ENCODE results near the gene KCNJ11.

Gene KCNJ11

DNA sequence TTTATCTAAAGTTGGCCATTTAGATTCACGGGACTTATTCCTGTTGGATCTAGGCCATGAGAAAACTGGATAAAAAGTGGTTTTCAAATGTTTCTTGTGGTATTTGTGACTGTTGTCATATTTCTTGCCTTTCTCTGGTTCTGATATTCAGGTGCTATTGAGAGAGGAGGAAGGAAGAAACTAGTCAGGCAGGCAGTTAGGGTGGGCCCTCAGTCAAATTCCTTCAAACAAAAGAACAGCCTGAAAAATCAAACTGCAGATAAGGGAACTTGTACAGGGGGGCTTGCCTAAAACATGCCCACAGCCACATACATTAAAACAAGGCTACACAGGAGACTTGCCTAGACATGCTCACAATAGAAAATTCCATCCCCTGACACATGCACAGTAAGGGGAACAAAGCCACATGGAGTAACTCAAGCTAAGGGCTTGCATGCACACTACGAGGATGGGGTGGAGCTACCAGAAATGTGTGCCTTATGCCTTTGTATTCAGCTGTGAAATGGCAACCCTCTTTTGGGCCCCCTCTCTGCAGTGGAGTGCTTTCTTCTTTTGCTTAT lies 18.7 kb downstream of the KCNJ11 start:
- no peak for DNase-seq (ENCODE audit: extremely low spot score, insufficient read length, low read depth)
- no peak for FAIRE-seq

DNA sequence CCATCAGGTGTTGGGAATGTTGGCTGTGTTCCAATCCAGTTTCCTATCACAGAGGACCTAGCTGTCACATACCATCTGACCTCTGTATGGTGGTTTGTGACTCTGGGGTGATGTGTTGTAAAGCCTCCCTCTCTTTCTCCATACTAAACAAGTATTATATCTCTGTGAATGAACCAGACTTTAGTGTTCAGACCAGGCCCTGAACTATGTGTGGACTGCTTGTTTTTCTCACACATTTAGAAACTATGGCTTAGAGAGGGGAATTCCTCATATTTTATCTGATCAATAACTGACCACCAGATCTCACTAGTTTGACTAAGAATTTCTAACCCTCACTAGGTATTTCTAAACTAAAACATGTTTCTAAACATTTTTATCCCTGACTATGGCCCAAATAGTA lies 19.4 kb downstream of the KCNJ11 start:
- DNase-seq (ENCODE audit: extremely low spot score, insufficient read length, low read depth) (no peak), FAIRE-seq (no peak)

DNA sequence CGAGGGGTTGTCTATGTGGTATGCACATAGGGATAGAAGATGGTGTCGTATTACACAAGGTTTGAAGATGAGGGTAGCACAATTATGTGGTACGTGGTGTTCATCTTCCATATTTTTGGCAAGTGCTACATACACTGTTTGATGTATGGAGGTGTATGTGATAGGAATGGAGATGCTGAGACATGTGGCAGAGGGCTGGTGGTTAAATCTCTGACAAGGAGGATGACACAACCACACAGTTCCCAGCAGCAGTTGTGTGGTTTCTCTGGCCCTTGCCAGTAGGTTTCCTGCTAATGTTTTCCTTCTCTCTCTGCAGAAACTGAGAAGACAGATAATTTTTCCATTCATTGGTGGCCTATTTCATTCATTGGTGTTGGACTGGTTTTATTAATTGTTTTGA lies 19.9 kb downstream of the KCNJ11 start:
- FAIRE-seq = no peak
- no peak for DNase-seq (ENCODE audit: extremely low spot score, insufficient read length, low read depth)

DNA sequence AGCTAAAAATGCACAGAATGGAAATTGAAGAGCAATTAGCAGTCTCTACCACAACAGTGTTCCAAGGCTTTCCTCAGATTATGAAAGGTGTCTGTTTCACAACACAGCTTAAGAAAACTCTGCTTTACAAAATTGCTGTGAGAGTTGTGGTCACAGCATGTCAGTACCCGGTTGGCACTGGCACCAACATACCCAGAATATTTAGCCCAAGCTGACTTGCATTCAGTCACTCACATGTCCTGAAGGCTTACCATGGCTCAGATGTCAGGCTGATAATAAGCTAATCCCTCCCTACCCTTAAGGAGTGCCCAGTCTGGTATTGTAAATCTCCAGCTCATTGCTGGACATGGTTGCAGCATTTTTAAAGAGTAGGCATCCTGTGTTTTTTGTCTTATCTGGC lies 22.0 kb downstream of the KCNJ11 start:
- no peak for DNase-seq (ENCODE audit: extremely low spot score, insufficient read length, low read depth)
- FAIRE-seq = no peak

DNA sequence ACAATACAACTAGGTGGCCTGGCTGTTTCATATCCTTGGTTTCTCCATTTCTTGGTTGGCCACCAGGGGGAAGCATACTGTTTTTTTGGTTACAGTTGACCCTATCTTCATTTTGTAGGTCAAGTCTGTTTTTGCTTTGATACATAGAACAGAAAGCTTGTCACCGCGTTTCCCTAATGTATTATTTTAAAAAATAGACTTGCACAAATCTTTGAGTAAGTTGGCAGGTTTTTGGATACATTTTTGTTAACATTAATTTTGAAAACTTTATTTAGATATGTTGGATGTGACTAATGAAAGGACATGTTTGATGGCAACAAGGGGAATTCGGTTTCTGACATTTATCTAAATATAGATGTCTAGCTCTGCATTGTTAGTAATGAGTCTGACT lies 33.9 kb downstream of the KCNJ11 start:
- peak; percentile 60 for FAIRE-seq
- DNase-seq (ENCODE audit: extremely low spot score, insufficient read length, low read depth) = no peak

DNA sequence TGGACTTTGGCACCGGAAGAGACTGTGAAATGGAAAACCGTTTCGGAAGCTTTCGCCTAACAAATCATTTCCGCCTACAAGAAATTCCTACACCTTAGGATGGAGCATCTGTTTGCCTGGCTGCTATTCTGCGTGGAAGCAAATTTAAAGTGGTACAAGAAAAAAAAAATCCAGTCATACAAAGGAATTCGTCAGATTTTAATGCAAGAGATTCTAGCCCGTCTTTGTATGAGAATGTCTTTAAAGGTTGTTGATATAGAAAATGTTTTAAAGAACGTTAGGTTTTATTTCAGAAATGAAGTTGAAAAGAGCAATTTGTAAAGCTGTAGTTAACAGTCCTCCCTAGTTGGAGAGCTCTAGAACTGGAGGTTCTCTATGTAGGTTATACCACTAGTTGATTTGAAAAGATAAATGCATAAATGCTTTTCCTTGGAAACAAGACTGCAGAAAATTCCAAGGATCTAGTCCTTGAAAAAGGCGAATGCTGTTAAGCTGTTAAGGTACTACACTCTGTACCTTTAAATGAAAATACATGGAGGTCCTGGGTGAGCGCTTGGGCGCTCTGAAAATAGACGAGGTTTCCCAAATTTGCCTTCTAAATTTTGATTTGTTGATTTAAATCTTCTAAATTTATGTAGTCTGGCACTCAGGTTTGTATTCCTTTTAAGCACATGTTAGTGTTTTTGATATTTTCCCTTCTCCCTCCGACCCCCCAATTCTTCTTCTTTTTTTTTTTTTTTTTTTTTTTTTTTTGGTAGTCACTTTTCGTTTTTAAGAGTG lies 34.4 kb downstream of the KCNJ11 start:
- FAIRE-seq (no peak), DNase-seq (ENCODE audit: extremely low spot score, insufficient read length, low read depth) (no peak)

DNA sequence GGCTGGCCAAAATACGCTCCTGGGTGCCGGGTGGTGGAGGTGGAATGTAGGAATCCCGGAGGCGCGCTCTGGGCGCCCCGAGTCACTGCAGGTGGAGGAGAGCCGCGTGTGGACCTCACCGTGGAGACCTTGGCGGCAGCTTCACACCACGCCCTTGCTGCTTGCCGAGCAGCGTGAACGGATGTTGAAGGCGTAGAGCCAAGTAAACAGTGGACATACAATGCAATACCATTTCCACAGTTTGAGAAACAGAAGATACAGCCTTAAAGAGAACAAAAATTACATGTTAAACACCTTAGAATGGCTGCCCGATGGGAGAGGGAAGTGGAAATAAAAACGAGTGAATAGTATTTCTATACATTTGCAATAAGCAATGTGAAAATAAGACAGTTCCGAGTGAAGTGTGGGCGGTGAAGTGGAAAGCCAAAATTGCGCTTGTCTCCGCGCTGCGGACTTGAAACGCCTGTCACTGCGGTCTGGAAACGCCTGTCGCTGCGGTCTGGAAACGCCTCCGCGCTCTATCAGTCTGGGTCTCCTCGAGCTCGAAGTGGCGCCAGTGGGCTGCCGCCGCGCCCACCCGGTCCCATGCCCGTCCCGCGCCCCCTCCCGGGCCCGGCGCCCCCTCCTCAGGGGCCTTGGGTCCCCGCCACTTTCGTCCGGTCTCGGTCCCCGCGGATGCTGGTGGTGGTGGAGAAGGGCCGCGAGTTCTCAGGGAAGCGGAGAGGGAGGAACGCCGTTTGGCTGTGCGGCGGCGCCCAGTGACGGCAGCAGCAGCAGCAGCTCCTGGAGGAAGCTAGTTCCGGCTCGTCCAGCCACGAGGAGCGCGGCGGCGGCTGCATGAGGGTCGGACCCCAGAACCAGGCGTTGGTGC lies 35.3 kb downstream of the KCNJ11 start:
- FAIRE-seq (peak; percentile 9), DNase-seq (ENCODE audit: extremely low spot score, insufficient read length, low read depth) (no peak)

DNA sequence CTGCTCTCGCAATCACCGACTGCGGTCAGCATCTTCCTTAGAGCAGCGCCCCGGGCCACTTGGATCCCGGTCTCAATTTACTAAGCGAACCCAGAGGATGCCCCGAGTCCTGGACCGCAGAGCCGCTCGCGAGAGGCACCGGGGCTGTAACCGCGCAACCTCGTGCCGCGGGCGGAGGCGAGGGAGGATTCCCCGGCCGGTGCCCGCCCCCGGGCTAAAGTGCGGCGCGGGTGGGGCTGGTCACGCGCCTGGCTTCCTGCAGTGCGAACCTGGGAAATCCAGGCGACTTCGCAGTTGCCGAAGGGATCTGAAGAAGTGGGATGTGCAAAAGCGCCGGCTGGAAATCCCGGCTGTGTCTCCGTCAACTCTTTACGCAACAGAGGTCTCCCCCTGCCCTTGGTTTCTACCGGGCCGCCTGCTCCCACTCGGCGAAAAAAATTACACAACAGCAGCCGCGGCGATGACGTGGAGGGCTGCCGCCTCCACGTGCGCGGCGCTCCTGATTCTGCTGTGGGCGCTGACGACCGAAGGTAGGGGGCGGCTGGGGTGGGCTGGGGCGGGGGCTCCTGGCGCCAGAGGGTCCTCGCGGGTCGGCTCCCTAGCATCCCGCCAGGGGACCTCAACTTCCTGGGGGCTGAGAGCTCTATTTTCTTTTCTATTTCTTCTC lies 36.8 kb downstream of the KCNJ11 start, which contains the start of gene NCR3LG1:
Gene NCR3LG1 (plus strand): TSS at position 291 of the 667 bp plus-strand sequence. CDS start 170 bp downstream, at position 461.
- no peak for FAIRE-seq
- DNase-seq (ENCODE audit: extremely low spot score, insufficient read length, low read depth) = no peak

DNA sequence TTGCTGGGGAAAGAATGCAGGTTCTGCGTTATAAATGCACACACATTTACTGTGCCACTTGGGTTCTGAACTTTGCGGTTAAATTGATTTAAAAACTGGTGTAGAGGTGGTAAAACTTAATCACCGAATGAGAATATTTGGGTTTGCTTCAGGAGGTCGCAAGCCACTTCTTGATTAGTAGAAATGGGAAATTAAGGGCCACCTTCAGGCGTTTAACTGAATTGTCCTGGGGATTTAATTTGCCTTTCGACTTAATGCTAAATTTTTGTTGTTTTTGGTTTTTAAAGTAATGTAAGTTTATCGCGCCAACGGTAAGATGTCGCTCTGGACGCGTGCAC lies 37.3 kb downstream of the KCNJ11 start:
- no peak for DNase-seq (ENCODE audit: extremely low spot score, insufficient read length, low read depth)
- FAIRE-seq = no peak

DNA sequence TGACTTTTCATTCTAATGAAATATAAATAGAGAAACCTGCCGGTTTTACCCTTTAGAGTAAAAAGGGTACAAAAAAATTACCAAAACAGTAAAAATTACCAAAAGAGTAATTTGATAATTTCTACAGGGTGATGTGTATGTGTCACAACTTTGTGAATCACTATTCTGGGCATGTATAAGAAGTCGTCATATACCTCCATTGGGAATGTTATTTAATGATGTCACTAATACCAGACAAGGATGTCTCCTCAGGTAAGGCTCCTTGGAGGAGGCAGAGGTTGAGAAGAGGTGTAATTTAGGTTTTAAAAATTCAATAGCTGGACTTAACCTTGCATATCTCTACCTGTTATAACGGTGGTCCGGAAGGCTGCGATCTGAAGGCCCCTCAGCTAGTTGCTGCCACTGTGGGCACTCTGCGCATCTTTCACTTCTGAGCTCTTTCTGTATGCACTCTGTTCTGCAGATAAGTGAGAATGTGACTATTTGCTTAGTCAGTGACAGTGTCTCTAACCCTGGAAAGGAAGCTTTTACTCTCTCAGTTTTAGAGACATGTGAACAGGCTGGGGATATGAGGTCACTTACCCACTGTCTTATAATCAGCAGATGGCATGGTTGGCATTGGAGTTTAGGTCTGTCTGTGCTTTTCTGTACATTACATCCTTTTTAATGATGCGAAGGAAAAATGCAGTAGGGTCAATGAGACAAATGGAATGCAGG lies 37.8 kb downstream of the KCNJ11 start:
- FAIRE-seq = no peak

DNA sequence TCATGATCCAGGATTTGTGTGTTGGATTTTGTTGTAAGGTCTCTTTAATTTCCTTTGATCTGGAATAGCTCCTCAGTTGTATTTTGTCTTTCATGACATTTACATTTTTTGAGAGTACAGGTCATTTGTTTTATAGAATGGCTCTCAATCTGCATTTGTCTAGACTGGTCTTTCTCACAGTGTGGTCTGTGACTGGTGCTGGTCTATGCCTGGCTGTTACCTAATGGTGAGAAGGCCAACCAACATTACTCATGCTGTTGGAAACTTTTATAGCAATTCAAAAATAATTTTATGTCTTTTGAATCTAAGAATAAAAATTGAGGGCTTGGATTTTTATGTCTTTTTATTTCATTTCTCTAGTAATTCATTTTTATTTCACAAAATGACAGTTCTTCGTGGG lies 40.8 kb downstream of the KCNJ11 start:
- DNase-seq (ENCODE audit: extremely low spot score, insufficient read length, low read depth) (no peak), FAIRE-seq (no peak)

More for the DNA sequence above, 37.8 kb downstream of the KCNJ11 start:
- DNase-seq (ENCODE audit: extremely low spot score, insufficient read length, low read depth) = no peak

DNA sequence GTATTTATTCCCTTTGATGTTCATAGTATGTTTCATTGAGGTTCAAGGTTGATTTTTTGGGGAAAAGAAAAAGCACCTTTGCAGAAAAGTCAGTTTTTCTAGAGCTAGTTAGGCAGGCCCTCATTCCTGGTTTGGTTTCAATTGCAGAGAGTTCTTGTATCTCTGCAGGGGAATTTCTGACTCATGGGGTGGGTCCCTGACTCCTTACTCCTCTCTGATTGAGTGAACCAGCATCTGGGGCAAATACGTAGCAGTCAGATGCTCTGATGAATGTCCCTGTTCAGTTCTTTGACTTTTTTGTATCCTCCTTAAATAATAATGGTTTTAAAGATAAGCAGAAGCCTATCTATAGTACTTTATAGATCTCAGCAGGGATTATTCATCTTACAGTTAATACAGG lies 44.6 kb downstream of the KCNJ11 start:
- FAIRE-seq (no peak), DNase-seq (ENCODE audit: extremely low spot score, insufficient read length, low read depth) (no peak)

DNA sequence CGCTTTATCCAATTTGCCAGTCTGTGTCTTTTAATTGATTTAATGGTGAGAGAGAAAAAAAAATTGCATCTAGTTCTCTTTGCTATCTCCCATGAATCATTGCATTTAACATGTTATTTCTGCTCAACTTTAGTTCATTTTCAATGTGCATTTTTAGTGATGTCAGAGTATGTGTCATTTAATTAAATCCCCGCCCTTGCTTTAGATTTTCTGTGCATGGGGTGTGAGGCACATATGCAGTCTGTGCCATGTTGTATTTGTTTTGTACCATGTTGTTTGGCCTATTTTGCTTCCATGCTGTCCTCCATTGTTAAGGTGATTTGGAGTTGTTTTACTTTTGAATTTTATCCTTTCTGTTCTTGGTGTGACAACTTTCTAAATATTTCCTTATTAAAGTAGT lies 45.2 kb downstream of the KCNJ11 start:
- no peak for DNase-seq (ENCODE audit: extremely low spot score, insufficient read length, low read depth)
- FAIRE-seq = no peak

Data from GM18507 (cell line).